Measurements from ENCODE around the gene AKAP8L. TPM values are rescaled to one million over a fixed set of nuclear protein-coding genes. Genes with fewer than 3 reads are reported as not detected.

Gene AKAP8L
- total and polyA plus RNA-seq, 10 donors: 41.2 to 236 (median 136) TPM

- Histone ChIP-seq H3K4me1 (peaks cover 0 to 8% (median 0%) of the 10 kb centered on the region in 6 donors), H3K9me3 (no peaks in the 10 kb centered on the region), H3K4me3 (no peak overlapping the region), H3K27me3 (replicated peaks in 1 of 7) (no peaks in the 10 kb centered on the region), H3K36me3 (peaks cover 0 to 98% (median 30%) of the 10 kb centered on the region in 6 donors), H3K27ac (no peak overlapping the region)
- WGBS, 5 donors: 68 to 83% (median 79%) methylated on average over 2 of the region's 2 CpGs
- no peak for DNase-seq
- TF ChIP-seq CTCF (IDR thresholded peaks at IDR 0.05 in 8 of 11, conservative IDR thresholded peaks at IDR 0.05 in 3 of 11) (no peak), POLR2AphosphoS5 (IDR thresholded peaks at IDR 0.05) (no peak), POLR2A (IDR thresholded peaks at IDR 0.05) (no peak)
- intact Hi-C loops (cut with DNase I; ENCODE audit: low total_unique reads): no loop called here
Measured at GRCh38 chr19:15390814-15391213, 28.0 kb downstream of the AKAP8L start.

- TF ChIP-seq POLR2AphosphoS5 (IDR thresholded peaks at IDR 0.05) (no peak), POLR2A (IDR thresholded peaks at IDR 0.05) (no peak), CTCF (IDR thresholded peaks at IDR 0.05 in 8 of 11, conservative IDR thresholded peaks at IDR 0.05 in 3 of 11) (no peak)
- Histone ChIP-seq H3K27ac (peak overlapping the region in 1 of 8 donors; percentile 29), H3K4me1 (peaks cover 11 to 32% (median 24%) of the 10 kb centered on the region in 6 donors), H3K36me3 (peaks cover 0 to 41% (median 3%) of the 10 kb centered on the region in 6 donors), H3K4me3 (no peak overlapping the region), H3K9me3 (no peaks in the 10 kb centered on the region), H3K27me3 (replicated peaks in 1 of 7) (no peaks in the 10 kb centered on the region)
- 76 to 90% (median 82%) methylated on average over 6 of the region's 6 CpGs for WGBS, 5 donors
- DNase-seq: no peak
- intact Hi-C loops (cut with DNase I; ENCODE audit: low total_unique reads): loop anchor here (5.0 kb wide), 1 partner anchor 35 kb away; the partner anchor contains the start of gene AKAP8L
Measured at GRCh38 chr19:15381864-15382263, 36.9 kb downstream of the AKAP8L start.

GRCh38 chr19:15381429-15381828 lies 37.4 kb downstream of the AKAP8L start:
- H3K4me3 ChIP-seq: no peak overlapping the region
- H3K9me3 ChIP-seq: no peaks in the 10 kb centered on the region
- no peak for DNase-seq
- peak overlapping the region in 1 of 8 donors; percentile 29 for H3K27ac ChIP-seq
- WGBS, 5 donors: 76 to 96% (median 87%) methylated on average over 2 of the region's 2 CpGs
- peaks cover 0 to 37% (median 2%) of the 10 kb centered on the region in 6 donors for H3K36me3 ChIP-seq
- TF ChIP-seq CTCF (IDR thresholded peaks at IDR 0.05 in 8 of 11, conservative IDR thresholded peaks at IDR 0.05 in 3 of 11): no peak
- TF ChIP-seq POLR2AphosphoS5 (IDR thresholded peaks at IDR 0.05): no peak
- intact Hi-C loops (cut with DNase I; ENCODE audit: low total_unique reads): loop anchor here (5.0 kb wide), 1 partner anchor 36 kb away; the partner anchor contains the start of gene AKAP8L
- peaks cover 16 to 36% (median 28%) of the 10 kb centered on the region in 6 donors for H3K4me1 ChIP-seq
- no peaks in the 10 kb centered on the region for H3K27me3 ChIP-seq (replicated peaks in 1 of 7)

GRCh38 chr19:15379999-15380647 lies 38.7 kb downstream of the AKAP8L start:
- intact Hi-C loops (cut with DNase I; ENCODE audit: low total_unique reads): loop anchor here (5.0 to 10.0 kb wide), 2 partner anchors 37 to 115 kb away; partner anchors contain the start of gene AKAP8L
- DNase-seq: no peak
- Histone ChIP-seq H3K4me3 (peak overlapping the region; percentile 62 to 100 (median 97)), H3K27me3 (replicated peaks in 1 of 7) (no peaks in the 10 kb centered on the region), H3K4me1 (peaks cover 25 to 49% (median 42%) of the 10 kb centered on the region in 6 donors), H3K9me3 (no peaks in the 10 kb centered on the region), H3K36me3 (peaks cover 0 to 24% (median 0%) of the 10 kb centered on the region in 6 donors), H3K27ac (peak overlapping the region; percentile 95 to 99 (median 97))
- TF ChIP-seq POLR2AphosphoS5 (IDR thresholded peaks at IDR 0.05): no peak
- no peak for TF ChIP-seq POLR2A (IDR thresholded peaks at IDR 0.05)
- peak in 3 of 11 experiments; percentile 1 to 36 (median 20) for TF ChIP-seq CTCF (IDR thresholded peaks at IDR 0.05 in 8 of 11, conservative IDR thresholded peaks at IDR 0.05 in 3 of 11)
- 1 to 3% (median 2%) methylated on average over 16 to 56 of the region's 56 CpGs for WGBS, 5 donors

All from spleen (tissue), 11 donors.